HCT116 (cell line): ENCODE data around the gene SLC7A11. TPM values are rescaled to one million over a fixed set of nuclear protein-coding genes. Genes with fewer than 3 reads are reported as not detected.

ENCODE experiments used
- ATAC-seq: fragments of 200-7000 bp; cut with Tn5 transposase; 2 replicates; pipeline ENCODE4 v1.9.1; 2020; ENCODE audit warnings: mild to moderate bottlenecking, moderate library complexity
- BruUV-seq: library from RNA; stranded (reverse); fragments of 400-500 nt; replicated peaks from 2 replicates; lab custom pipeline; 2021; lab: Mats Ljungman, UMichigan
- CTCF ChIA-PET: fragments of 300-600 bp; sonication (Branson Sonifier 250); formaldehyde crosslinking; loops from one replicate; lab custom pipeline; 2021; ENCODE audit warnings: antibody characterized with exemption; lab: Charles Lee
- POLR2A ChIA-PET: fragments of 300-600, 350-600 bp; sonication (Branson Sonifier 250); formaldehyde crosslinking; loops from one replicate; lab custom pipeline; 2021; ENCODE audit warnings: antibody characterized with exemption; lab: Charles Lee
- RAD21 ChIA-PET, 2 experiments: fragments of 300-600 bp; sonication (Branson Sonifier 250); formaldehyde crosslinking; loops; one replicate each; lab custom pipeline; 2023; ENCODE audit warnings: low total read pairs in 2 of 2; ENCODE audit not compliant: uncharacterized antibody in 2 of 2, unreplicated experiment in 2 of 2, low non-redundant PET in 1 of 2; lab: Charles Lee
- DNase-seq: peaks from one replicate; pipeline ENCODE4 v3.0.0-alpha.2; 2010; ENCODE audit warnings: low read depth, low spot score
- H2AFZ ChIP-seq: fragments of 200-600 bp; shearing (Covaris generic), sonication (generic); 2 replicates; pipeline ENCODE4 v1.6.1; 2017; ENCODE audit warnings: low read depth, mixed run types, mixed read lengths, antibody characterized with exemption, low read length; ENCODE audit not compliant: poor library complexity, severe bottlenecking
- H3K27ac ChIP-seq: 2 replicates; pipeline ENCODE4 v1.5.1; 2012; ENCODE audit warnings: low read depth, low read length
- H3K27me3 ChIP-seq: fragments of 200-600 bp; sonication (generic); 2 replicates; pipeline ENCODE4 v1.6.1; 2016; ENCODE audit warnings: mixed run types, low read length, mixed read lengths; ENCODE audit not compliant: insufficient read depth
- H3K36me3 ChIP-seq, 2 experiments: fragments of 200-500 bp in 1 of 2; fragments of 200-600 bp in 1 of 2; sonication (Bioruptor generic) in 1 of 2; sonication (generic) in 1 of 2; 2 replicates each; pipeline versions ENCODE4 v1.5.1 to v1.6.1; 2014 to 2016; ENCODE audit warnings: low read length in 2 of 2, inconsistent platforms in 1 of 2, mixed read lengths in 1 of 2, mixed run types in 1 of 2; ENCODE audit not compliant: insufficient read depth in 2 of 2, control insufficient read depth in 1 of 2
- H3K4me1 ChIP-seq, 2 experiments: fragments of 200-600 bp in 1 of 2; sonication (generic) in 1 of 2; 2 replicates each; pipeline versions ENCODE4 v1.5.1 to v1.6.1; 2012 to 2017; ENCODE audit warnings: low read length in 2 of 2, inconsistent platforms in 1 of 2, mild to moderate bottlenecking in 1 of 2, mixed read lengths in 1 of 2, mixed run types in 1 of 2, moderate library complexity in 1 of 2; ENCODE audit not compliant: insufficient read depth in 2 of 2, control insufficient read depth in 1 of 2
- H3K4me2 ChIP-seq: fragments of 200-600 bp; sonication (generic); 2 replicates; pipeline ENCODE4 v1.6.1; 2017; ENCODE audit warnings: mixed run types, low read length, mixed read lengths
- H3K4me3 ChIP-seq, 2 experiments: fragments of 200-600 bp in 1 of 2; sonication (generic) in 1 of 2; replicated peaks in 1 of 2; 2 replicates each; pipeline ENCODE4 v1.5.1; 2011 to 2016; ENCODE audit warnings: low read length in 2 of 2, control low read depth in 1 of 2, low read depth in 1 of 2, mild to moderate bottlenecking in 1 of 2, mixed read lengths in 1 of 2, mixed run types in 1 of 2
- H3K79me2 ChIP-seq: fragments of 200-600 bp; sonication (generic); 2 replicates; pipeline ENCODE4 v1.6.1; 2017; ENCODE audit warnings: mild to moderate bottlenecking, mixed run types, low read length, moderate library complexity, mixed read lengths; ENCODE audit not compliant: insufficient read depth
- H3K9ac ChIP-seq: fragments of 200-600 bp; sonication (generic); 2 replicates; pipeline ENCODE4 v1.6.1; 2016; ENCODE audit warnings: low read length, mixed read lengths
- H3K9me2 ChIP-seq: fragments of 200-600 bp; sonication (generic), shearing (Covaris generic); 2 replicates; pipeline ENCODE4 v1.6.1; 2017; ENCODE audit warnings: mixed run types, mild to moderate bottlenecking, moderate library complexity; ENCODE audit not compliant: insufficient read depth
- H3K9me3 ChIP-seq, 2 experiments: fragments of 200-500 bp in 1 of 2; fragments of 200-600 bp in 1 of 2; sonication (Bioruptor generic) in 1 of 2; sonication (generic) in 1 of 2; 2 replicates each; pipeline ENCODE4 v1.6.1; 2014 to 2017; ENCODE audit warnings: low read length in 2 of 2, mixed read lengths in 2 of 2, inconsistent platforms in 1 of 2, low read depth in 1 of 2, mild to moderate bottlenecking in 1 of 2, mixed run types in 1 of 2, moderate library complexity in 1 of 2; ENCODE audit not compliant: control insufficient read depth in 1 of 2, insufficient read depth in 1 of 2
- H4K20me1 ChIP-seq: fragments of 200-600 bp; sonication (generic), shearing (Covaris generic); 2 replicates; pipeline ENCODE4 v1.6.1; 2017; ENCODE audit warnings: mixed run types, mild to moderate bottlenecking, moderate library complexity; ENCODE audit not compliant: insufficient read depth
- EZH2phosphoT487 ChIP-seq: fragments of 200-600 bp; IDR thresholded peaks from 2 replicates; pipeline ENCODE4 v1.6.1; 2018; ENCODE audit warnings: antibody characterized with exemption, borderline replicate concordance
- FOSL1 ChIP-seq: IDR thresholded peaks from 2 replicates; pipeline ENCODE4 v1.6.1; 2012; ENCODE audit warnings: low read depth
- POLR2A ChIP-seq: IDR thresholded peaks from 2 replicates; pipeline ENCODE4 v1.7.0; 2011; ENCODE audit warnings: borderline replicate concordance; ENCODE audit not compliant: insufficient read depth, insufficient read length; ENCODE audit errors: extremely low read depth
- SIN3A ChIP-seq: IDR thresholded peaks from 2 replicates; pipeline ENCODE4 v1.6.1; 2012; ENCODE audit warnings: low read depth
- SP1 ChIP-seq: IDR thresholded peaks from 2 replicates; pipeline ENCODE4 v1.6.1; 2012; ENCODE audit warnings: low read depth
- SRF ChIP-seq: IDR thresholded peaks from 2 replicates; pipeline ENCODE4 v1.6.1; 2012; ENCODE audit warnings: low read depth
- YY1 ChIP-seq: IDR thresholded peaks from 2 replicates; pipeline ENCODE4 v1.6.1; 2011; ENCODE audit warnings: low read length, low read depth, moderate library complexity, mild to moderate bottlenecking; ENCODE audit not compliant: insufficient replicate concordance; ENCODE audit errors: extremely low read depth
- intact Hi-C: fragments of 100-400 bp; cut with micrococcal nuclease; formaldehyde crosslinking; loops from 2 replicates; pipeline ENCODE4 v1.10.0; 2022
- total RNA-seq: library from RNA; stranded (reverse); gene quantifications from one replicate; pipeline ENCODE4 v1.2.1, GENCODE V29; 2021; ENCODE audit not compliant: unreplicated experiment
- TF ChIP-seq, protein P1 (sequence below): IDR thresholded peaks from 2 replicates; pipeline ENCODE4 v1.6.1; 2012

SLC7A11 gene
- total RNA-seq, 1 experiment from 2014 or later, result 45.8 TPM

DNA sequence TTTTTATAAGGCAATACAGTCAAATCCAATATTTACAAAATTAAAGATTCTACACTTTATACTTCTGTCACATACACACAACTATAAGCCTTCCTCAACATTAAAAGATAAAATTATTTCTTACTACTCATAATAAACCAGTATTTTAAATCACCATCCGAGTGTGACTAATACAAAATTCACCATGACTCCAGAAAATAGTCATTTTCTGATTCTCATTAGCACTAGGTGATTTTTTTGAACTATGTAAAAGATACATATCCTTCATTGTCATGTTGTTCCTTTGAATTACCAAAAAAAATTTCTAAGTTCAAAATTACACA lies 646 bp upstream of the SLC7A11 start:
- Histone ChIP-seq H3K79me2 (peaks cover 10% of the 10 kb centered on the region), H3K4me2 (peak overlapping the region; percentile 98), H3K36me3 (no peaks in the 10 kb centered on the region), H3K27ac (peak overlapping the region; percentile 57; the same call in 1 of the 2 replicates), H3K4me3 (peak overlapping the region; percentile 64 to 71), H4K20me1 (no peaks in the 10 kb centered on the region), H3K9ac (peak overlapping the region; percentile 66), H3K27me3 (no peaks in the 10 kb centered on the region), H3K4me1 (peaks cover 14 to 35% of the 10 kb centered on the region in 2 experiments), H3K9me3 (no peaks in the 10 kb centered on the region), H2AFZ (peak overlapping the region; percentile 62), H3K9me2 (peaks cover 2% of the 10 kb centered on the region; the same call in 1 of the 2 replicates)
- ChIA-PET CTCF (interaction anchor here (1.0 to 1.3 kb wide), 2 partner anchors 252 to 312 kb away, joined by 3 to 4 read pairs; no protein-coding TSS in a partner anchor), RAD21 (no interaction called here), POLR2A (interaction anchor here (0.7 to 2.6 kb wide), 6 partner anchors 11 to 772 kb away, joined by 3 to 11 read pairs (median 3); no protein-coding TSS in a partner anchor)
- no peak for ATAC-seq
- BruUV-seq, result TSS peak; percentile 99
- no peak for DNase-seq
- intact Hi-C loops, result no loop called here
- TF ChIP-seq FOSL1 (no peak), POLR2A (no peak)
- TF ChIP-seq, protein P1, sequence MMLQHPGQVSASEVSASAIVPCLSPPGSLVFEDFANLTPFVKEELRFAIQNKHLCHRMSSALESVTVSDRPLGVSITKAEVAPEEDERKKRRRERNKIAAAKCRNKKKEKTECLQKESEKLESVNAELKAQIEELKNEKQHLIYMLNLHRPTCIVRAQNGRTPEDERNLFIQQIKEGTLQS, result no peak

GRCh38 chr4:138241281-138242075 lies 671 bp downstream of the SLC7A11 start:
- RAD21 ChIA-PET, result no interaction called here
- CTCF ChIA-PET, result interaction anchor here (1.0 to 1.3 kb wide), 2 partner anchors 253 to 314 kb away, joined by 3 to 4 read pairs; no protein-coding TSS in a partner anchor
- no peak for DNase-seq

More at GRCh38 chr4:138241281-138242075, 671 bp downstream of the SLC7A11 start:
- peak overlapping the region; percentile 57 for H3K27ac ChIP-seq
- H3K9ac ChIP-seq, result peak overlapping the region; percentile 66
- H3K9me2 ChIP-seq, result peaks cover 2% of the 10 kb centered on the region; the same call in 1 of the 2 replicates
- H3K79me2 ChIP-seq, result peaks cover 10% of the 10 kb centered on the region
- peak overlapping the region; percentile 41 for H2AFZ ChIP-seq
- intact Hi-C loops, result no loop called here
- peak overlapping the region; percentile 98 for H3K4me2 ChIP-seq
- H4K20me1 ChIP-seq, result no peaks in the 10 kb centered on the region
- POLR2A ChIA-PET, result interaction anchor here (0.9 to 2.6 kb wide), 6 partner anchors 11 to 773 kb away, joined by 3 to 11 read pairs (median 3); no protein-coding TSS in a partner anchor
- H3K27me3 ChIP-seq, result no peaks in the 10 kb centered on the region
- TF ChIP-seq SP1 (no peak), EZH2phosphoT487 (no peak), SIN3A (no peak), SRF (no peak), YY1 (no peak)
- TF ChIP-seq, protein P1, result no peak
- TF ChIP-seq, all 23 proteins: peak for 0
- Histone ChIP-seq H3K4me1 (peaks cover 14 to 36% of the 10 kb centered on the region in 2 experiments), H3K4me3 (peak overlapping the region; percentile 64 to 71), H3K9me3 (no peaks in the 10 kb centered on the region), H3K36me3 (no peaks in the 10 kb centered on the region)
- BruUV-seq, result TSS peak; percentile 84
- peak; percentile 60 for ATAC-seq
